IMR-90 (cell line): ENCODE data around the gene TNS3. TPM values are rescaled to one million over a fixed set of nuclear protein-coding genes. Genes with fewer than 3 reads are reported as not detected.

Experiments
- ATAC-seq: fragments of 200-7000 bp; cut with Tn5 transposase; 2 replicates; pipeline ENCODE4 v1.9.1; 2020; ENCODE audit warnings: low read depth, mild to moderate bottlenecking, moderate library complexity
- BruUV-seq: library from RNA; stranded (reverse); fragments of 400-500 nt; replicated peaks from 2 replicates; lab custom pipeline; 2021; lab: Mats Ljungman, UMichigan
- CTCF ChIA-PET: fragments of 300-600 bp; formaldehyde crosslinking; extraction: SDS; loops from one replicate; lab custom pipeline; 2021; ENCODE audit warnings: antibody characterized with exemption; lab: Yijun Ruan, JAX
- POLR2A ChIA-PET: fragments of 300-600 bp; sonication (Branson Sonifier 250); formaldehyde crosslinking; loops from one replicate; lab custom pipeline; 2022; ENCODE audit warnings: antibody characterized with exemption; ENCODE audit not compliant: unreplicated experiment; lab: Charles Lee
- DNase-seq: peaks from one replicate; pipeline ENCODE4 v3.0.0; 2013
- H2AFZ ChIP-seq: replicated peaks from 2 replicates; pipeline ENCODE3; 2013; ENCODE audit warnings: low read length, mild to moderate bottlenecking; ENCODE audit not compliant: poor library complexity
- H2AK5ac ChIP-seq: 2 replicates; pipeline ENCODE4 v1.6.1; 2013; ENCODE audit warnings: low read depth, low read length, inconsistent platforms
- H2AK9ac ChIP-seq: replicated peaks from 2 replicates; pipeline ENCODE3; 2013; ENCODE audit warnings: mild to moderate bottlenecking, low read depth, low read length, moderate library complexity; ENCODE audit not compliant: poor library complexity
- H2BK120ac ChIP-seq: 2 replicates; pipeline ENCODE4 v1.6.1; 2013; ENCODE audit warnings: low read depth, low read length, inconsistent platforms
- H2BK15ac ChIP-seq: 3 replicates; pipeline ENCODE4 v1.6.1; 2013; ENCODE audit warnings: low read depth, low read length, inconsistent platforms
- H2BK20ac ChIP-seq: 2 replicates; pipeline ENCODE4 v1.6.1; 2013; ENCODE audit warnings: low read depth, mild to moderate bottlenecking, inconsistent platforms, low read length, moderate library complexity
- H2BK5ac ChIP-seq: 2 replicates; pipeline ENCODE4 v1.6.1; 2013; ENCODE audit warnings: mild to moderate bottlenecking, low read depth, low read length, inconsistent platforms; ENCODE audit not compliant: poor library complexity, severe bottlenecking
- H3K14ac ChIP-seq: replicated peaks from 2 replicates; pipeline ENCODE4 v1.6.1; 2013; ENCODE audit warnings: low read depth, low read length, inconsistent platforms
- H3K18ac ChIP-seq: 2 replicates; pipeline ENCODE4 v1.6.1; 2013; ENCODE audit warnings: low read depth, low read length, control low read depth
- H3K23ac ChIP-seq: 2 replicates; pipeline ENCODE4 v1.6.1; 2013; ENCODE audit warnings: low read depth, low read length, inconsistent platforms
- H3K27ac ChIP-seq: 2 replicates; pipeline ENCODE4 v1.5.1; 2013; ENCODE audit warnings: mild to moderate bottlenecking, control low read depth, low read length; ENCODE audit not compliant: insufficient read depth
- H3K27me3 ChIP-seq: 2 replicates; pipeline ENCODE4 v1.6.1; 2013; ENCODE audit warnings: low read length; ENCODE audit not compliant: control insufficient read depth, insufficient read depth
- H3K36me3 ChIP-seq: 2 replicates; pipeline ENCODE4 v1.6.1; 2013; ENCODE audit warnings: low read length, mixed read lengths; ENCODE audit not compliant: control insufficient read depth, insufficient read depth
- H3K4ac ChIP-seq: 2 replicates; pipeline ENCODE4 v1.6.1; 2013; ENCODE audit warnings: low read depth, low read length, inconsistent platforms
- H3K4me1 ChIP-seq: 2 replicates; pipeline ENCODE4 v1.6.1; 2013; ENCODE audit warnings: low read length, mixed read lengths; ENCODE audit not compliant: control insufficient read depth, insufficient read depth
- H3K4me2 ChIP-seq: 2 replicates; pipeline ENCODE4 v1.6.1; 2013; ENCODE audit warnings: low read depth, mild to moderate bottlenecking, control low read depth, low read length, moderate library complexity
- H3K4me3 ChIP-seq: 2 replicates; pipeline ENCODE4 v1.5.1; 2013; ENCODE audit warnings: low read depth, mild to moderate bottlenecking, control low read depth, low read length, moderate library complexity; ENCODE audit not compliant: insufficient read depth
- H3K56ac ChIP-seq: 2 replicates; pipeline ENCODE4 v1.6.1; 2013; ENCODE audit warnings: low read length, inconsistent platforms; ENCODE audit not compliant: insufficient read depth; ENCODE audit errors: extremely low read depth
- H3K79me1 ChIP-seq, 2 experiments: 2 replicates each; pipeline ENCODE4 v1.6.1; 2013; ENCODE audit warnings: low read length in 2 of 2, inconsistent platforms in 1 of 2, low read depth in 1 of 2
- H3K9ac ChIP-seq: 2 replicates; pipeline ENCODE4 v1.6.1; 2013; ENCODE audit warnings: low read depth, low read length, control low read depth
- H3K9me1 ChIP-seq: 2 replicates; pipeline ENCODE4 v1.6.1; 2013; ENCODE audit warnings: low read length, inconsistent platforms; ENCODE audit not compliant: insufficient read depth
- H3K9me3 ChIP-seq: 2 replicates; pipeline ENCODE4 v1.6.1; 2013; ENCODE audit warnings: low read length; ENCODE audit not compliant: control insufficient read depth, insufficient read depth
- H4K20me1 ChIP-seq: 2 replicates; pipeline ENCODE4 v1.6.1; 2013; ENCODE audit warnings: low read length, inconsistent platforms; ENCODE audit not compliant: insufficient read depth
- H4K5ac ChIP-seq: 2 replicates; pipeline ENCODE4 v1.6.1; 2013; ENCODE audit warnings: mild to moderate bottlenecking, low read depth, low read length, control low read depth
- H4K8ac ChIP-seq, 2 experiments: 2 replicates each; pipeline ENCODE4 v1.6.1; 2013; ENCODE audit warnings: low read depth in 2 of 2, low read length in 2 of 2, control low read depth in 1 of 2, inconsistent platforms in 1 of 2
- H4K91ac ChIP-seq: 2 replicates; pipeline ENCODE4 v1.6.1; 2013; ENCODE audit warnings: low read depth, low read length, inconsistent platforms; ENCODE audit not compliant: insufficient read depth
- BHLHE40 ChIP-seq: fragments of 150-350 bp; IDR thresholded peaks from 2 replicates; pipeline ENCODE4 v1.6.1; 2016; ENCODE audit warnings: mild to moderate bottlenecking, low read depth, low read length
- CHD1 ChIP-seq: IDR thresholded peaks from 2 replicates; pipeline ENCODE4 v1.6.1; 2012; ENCODE audit warnings: low read depth, low read length, improper control_type of control experiment
- ELK1 ChIP-seq: fragments of 150-350 bp; IDR thresholded peaks from 2 replicates; pipeline ENCODE4 v1.6.1; 2016; ENCODE audit warnings: low read depth, mild to moderate bottlenecking, low read length, moderate library complexity, borderline replicate concordance
- FOS ChIP-seq: fragments of 150-350 bp; IDR thresholded peaks from 2 replicates; pipeline ENCODE4 v1.6.1; 2016; ENCODE audit warnings: low read depth, low read length
- MAFK ChIP-seq: IDR thresholded peaks from 2 replicates; pipeline ENCODE4 v1.6.1; 2012; ENCODE audit warnings: low read depth, low read length, improper control_type of control experiment
- MAZ ChIP-seq: IDR thresholded peaks from 2 replicates; pipeline ENCODE4 v1.6.1; 2012; ENCODE audit warnings: low read depth, mild to moderate bottlenecking, low read length, improper control_type of control experiment, moderate library complexity, borderline replicate concordance
- MXI1 ChIP-seq: IDR thresholded peaks from 2 replicates; pipeline ENCODE4 v1.6.1; 2012; ENCODE audit warnings: low read depth, mild to moderate bottlenecking, low read length, moderate library complexity, borderline replicate concordance
- NFE2L2 ChIP-seq: fragments of 150-350 bp; IDR thresholded peaks from 2 replicates; pipeline ENCODE4 v1.6.1; 2016; ENCODE audit warnings: low read depth, mild to moderate bottlenecking, low read length
- POLR2A ChIP-seq: IDR thresholded peaks from 2 replicates; pipeline ENCODE4 v1.6.1; 2012; ENCODE audit warnings: mild to moderate bottlenecking, low read depth, low read length
- RAD21 ChIP-seq: IDR thresholded peaks from 2 replicates; pipeline ENCODE4 v1.6.1; 2012; ENCODE audit warnings: low read length, improper control_type of control experiment
- RCOR1 ChIP-seq: IDR thresholded peaks from 2 replicates; pipeline ENCODE4 v1.6.1; 2012; ENCODE audit warnings: mild to moderate bottlenecking, low read length, improper control_type of control experiment; ENCODE audit not compliant: insufficient replicate concordance
- RFX5 ChIP-seq: IDR thresholded peaks from 2 replicates; pipeline ENCODE4 v1.8.0; 2012; ENCODE audit warnings: low read depth, mild to moderate bottlenecking, low read length, moderate library complexity
- SMC3 ChIP-seq: fragments of 150-350 bp; IDR thresholded peaks from 2 replicates; pipeline ENCODE4 v1.6.1; 2016; ENCODE audit warnings: low read depth, mild to moderate bottlenecking, antibody characterized with exemption, low read length, moderate library complexity
- USF2 ChIP-seq: fragments of 150-350 bp; IDR thresholded peaks from 2 replicates; pipeline ENCODE4 v1.6.1; 2017; ENCODE audit warnings: mild to moderate bottlenecking, antibody characterized with exemption, low read length, low read depth
- WGBS, 2 experiments: methylation state at CpG; one replicate each; pipeline versions ENCODE4 v1.1.5 to v1.1.7; 2013; ENCODE audit warnings: missing lambda C conversion rate in 2 of 2; ENCODE audit not compliant: insufficient read length in 1 of 2; ENCODE audit errors: extremely low coverage in 2 of 2; 5-methylcytosine and 5-hydroxymethylcytosine counted together
- dilution Hi-C: fragments of 300-500 bp; cut with HindIII; formaldehyde crosslinking; loops from one replicate; pipeline ENCODE4 v1.14.3; 2018; ENCODE audit warnings: low sequenced_read_pairs; ENCODE audit not compliant: unreplicated experiment
- in situ Hi-C: fragments of 300-500 bp; cut with MboI; formaldehyde crosslinking; loops from 3 replicates; pipeline ENCODE4 v1.14.3; 2019; ENCODE audit warnings: low sequenced_read_pairs, inconsistent platforms, mixed read lengths
- intact Hi-C: fragments of 100-400 bp; cut with micrococcal nuclease; formaldehyde crosslinking; loops from 2 replicates; pipeline ENCODE4 v1.10.0; 2022
- polyA plus RNA-seq, 3 experiments: library from polyadenylated mRNA; depleted of rRNA; stranded (reverse); fragments of >200 nt; gene quantifications; 2 replicates each; pipeline ENCODE4 v1.2.3, GENCODE V29; 2012; ENCODE audit warnings: low replicate concordance in 1 of 3
- total RNA-seq: library from RNA; depleted of rRNA; stranded (reverse); fragments of >200 nt; gene quantifications from 2 replicates; pipeline ENCODE4 v1.2.3, GENCODE V29; 2012

Gene TNS3
- total and polyA plus RNA-seq, 2 of the 4 experiments (the other 2 are of a cell fraction) = 64.3 to 79.2 TPM

- peak overlapping the region; percentile 95 for H2BK120ac ChIP-seq
- H3K56ac ChIP-seq = peak overlapping the region; percentile 25; the same call in 1 of the 2 replicates
- peak overlapping the region; percentile 82 for H3K14ac ChIP-seq
- peaks cover 3% of the 10 kb centered on the region; the same call in 1 of the 2 replicates for H3K36me3 ChIP-seq
- peak overlapping the region; percentile 84 for H4K91ac ChIP-seq
- H3K9me1 ChIP-seq = peaks cover 53% of the 10 kb centered on the region
- peak overlapping the region; percentile 80 for H3K27ac ChIP-seq
- H2AK9ac ChIP-seq = peak overlapping the region; percentile 43
- CTCF ChIA-PET = interaction anchor here (0.6 kb wide), 1 partner anchor 254 kb away, joined by 3 read pairs; no protein-coding TSS in a partner anchor
- ATAC-seq (no peak), DNase-seq (no peak)
- intact Hi-C loops (loop anchor here (5.0 kb wide), 2 partner anchors 120 to 365 kb away; no protein-coding TSS in a partner anchor), in situ Hi-C loops (no loop called here), dilution Hi-C loops (no loop called here)
- peak overlapping the region; percentile 96 for H2AK5ac ChIP-seq
- no TSS peak for BruUV-seq
- H3K27me3 ChIP-seq = no peaks in the 10 kb centered on the region
- peaks cover 40% of the 10 kb centered on the region for H3K4me1 ChIP-seq
- no peaks in the 10 kb centered on the region for H3K9me3 ChIP-seq
- peak overlapping the region; percentile 77 for H2BK20ac ChIP-seq
- peak overlapping the region; percentile 82; the same call in 2 of the 3 replicates for H2BK15ac ChIP-seq
- H2BK5ac ChIP-seq = peak overlapping the region; percentile 98
- no peak overlapping the region for H3K4me3 ChIP-seq
- TF ChIP-seq MAZ (no peak), RFX5 (no peak), CHD1 (no peak), POLR2A (no peak; the same call in 1 of the 2 replicates), USF2 (no peak), RAD21 (no peak), ELK1 (no peak), NFE2L2 (no peak), SMC3 (no peak), RCOR1 (no peak), MXI1 (no peak), BHLHE40 (no peak), FOS (no peak), MAFK (no peak)
- H3K4me2 ChIP-seq = no peak overlapping the region
- H4K5ac ChIP-seq = peak overlapping the region; percentile 61
- POLR2A ChIA-PET = no interaction called here
- H3K18ac ChIP-seq = peak overlapping the region; percentile 82
- H3K79me1 ChIP-seq = peaks cover 40 to 87% of the 10 kb centered on the region in 2 experiments
- WGBS, 2 experiments = no CpG with 5 or more reads among the region's 3 CpGs
- H4K8ac ChIP-seq = peak overlapping the region; percentile 76 to 85; a peak in 3 of 4 replicates
- peak overlapping the region; percentile 77; the same call in 1 of the 2 replicates for H3K23ac ChIP-seq
- peaks cover 43% of the 10 kb centered on the region for H4K20me1 ChIP-seq
- H3K4ac ChIP-seq = peak overlapping the region; percentile 95
- H3K9ac ChIP-seq = peak overlapping the region; percentile 51
- H2AFZ ChIP-seq = no peak overlapping the region
Observed at GRCh38 chr7:47452295-47452694, 129.6 kb downstream of the TNS3 start.
